HUES6 (cell line): ENCODE results near the gene ACACA.
A peak's percentile ranks its signal among the peaks of the same experiment; 100 is the strongest.
"Not testable (repeated sequence)": the region's sequence is repeated elsewhere in the genome, so short reads cannot be mapped to it uniquely, and the experiment has no call there.

Source experiments
- H3K27ac ChIP-seq: 2 replicates; pipeline ENCODE4 v1.7.0; 2013; ENCODE audit warnings: low read depth, mild to moderate bottlenecking, low read length, inconsistent platforms
- H3K27me3 ChIP-seq: 2 replicates; pipeline ENCODE4 v1.6.1; 2013; ENCODE audit warnings: low read length; ENCODE audit not compliant: control insufficient read depth, insufficient read depth
- H3K36me3 ChIP-seq: 2 replicates; pipeline ENCODE4 v1.6.1; 2013; ENCODE audit warnings: low read length; ENCODE audit not compliant: control insufficient read depth, insufficient read depth
- H3K4me1 ChIP-seq: 2 replicates; pipeline ENCODE4 v1.6.1; 2013; ENCODE audit warnings: low read length; ENCODE audit not compliant: control insufficient read depth, insufficient read depth
- H3K4me3 ChIP-seq: 2 replicates; pipeline ENCODE4 v1.5.1; 2013; ENCODE audit warnings: low read depth, low read length
- H3K9ac ChIP-seq: one replicate; pipeline ENCODE4 v1.6.1; 2013; ENCODE audit warnings: mild to moderate bottlenecking, low read length
- H3K9me3 ChIP-seq: 2 replicates; pipeline ENCODE4 v1.6.1; 2013; ENCODE audit warnings: low read depth, low read length; ENCODE audit not compliant: control insufficient read depth, insufficient read depth

Gene ACACA

GRCh38 chr17:37425268-37425667, 18.6 kb upstream of the ACACA start:
- Histone ChIP-seq H3K4me3 (no peak overlapping the region), H3K9ac (no peak overlapping the region), H3K9me3 (no peaks in the 10 kb centered on the region), H3K27me3 (no peaks in the 10 kb centered on the region), H3K36me3 (peaks cover 55% of the 10 kb centered on the region), H3K4me1 (no peaks in the 10 kb centered on the region), H3K27ac (no peak overlapping the region)

GRCh38 chr17:37422971-37423625, 16.5 kb upstream of the ACACA start:
- Histone ChIP-seq H3K4me1 (no peaks in the 10 kb centered on the region), H3K27me3 (no peaks in the 10 kb centered on the region), H3K9ac (no peak overlapping the region), H3K27ac (no peak overlapping the region), H3K4me3 (no peak overlapping the region), H3K9me3 (no peaks in the 10 kb centered on the region), H3K36me3 (peaks cover 50% of the 10 kb centered on the region)

- Histone ChIP-seq H3K27me3 (no peaks in the 10 kb centered on the region), H3K9ac (no peak overlapping the region), H3K4me3 (no peak overlapping the region), H3K27ac (no peak overlapping the region), H3K36me3 (peaks cover 37% of the 10 kb centered on the region), H3K9me3 (no peaks in the 10 kb centered on the region), H3K4me1 (no peaks in the 10 kb centered on the region)
These were observed 11.2 kb upstream of the ACACA start for GRCh38 chr17:37417852-37418251.

GRCh38 chr17:37413875-37414519, 7.4 kb upstream of the ACACA start:
- Histone ChIP-seq H3K9ac (no peak overlapping the region), H3K9me3 (no peaks in the 10 kb centered on the region), H3K27me3 (no peaks in the 10 kb centered on the region), H3K36me3 (peaks cover 40% of the 10 kb centered on the region), H3K27ac (no peak overlapping the region), H3K4me1 (no peaks in the 10 kb centered on the region), H3K4me3 (no peak overlapping the region)

- Histone ChIP-seq H3K9ac (no peak overlapping the region), H3K27me3 (no peaks in the 10 kb centered on the region), H3K4me1 (peaks cover 4% of the 10 kb centered on the region; the same call in 1 of the 2 replicates), H3K9me3 (no peaks in the 10 kb centered on the region), H3K27ac (no peak overlapping the region), H3K36me3 (peaks cover 35% of the 10 kb centered on the region), H3K4me3 (no peak overlapping the region)
These were observed 3.7 kb upstream of the ACACA start for GRCh38 chr17:37410357-37410756.

- H3K27ac ChIP-seq, H3K4me1 ChIP-seq, H3K9me3 ChIP-seq, H3K4me3 ChIP-seq, H3K9ac ChIP-seq, H3K27me3 ChIP-seq: not testable (repeated sequence)
- peaks cover 14% of the 10 kb centered on the region for H3K36me3 ChIP-seq
These were observed 1.5 kb upstream of the ACACA start for GRCh38 chr17:37408145-37408479.

GRCh38 chr17:37405955-37406634, 541 bp downstream of the ACACA start:
- H3K36me3 ChIP-seq: peaks cover 4% of the 10 kb centered on the region
- peak overlapping the region; percentile 86 for H3K4me3 ChIP-seq
- peaks cover 8% of the 10 kb centered on the region; the same call in 1 of the 2 replicates for H3K4me1 ChIP-seq
- H3K9ac ChIP-seq: peak overlapping the region; percentile 78
- no peaks in the 10 kb centered on the region for H3K9me3 ChIP-seq
- H3K27ac ChIP-seq: peak overlapping the region; percentile 37; the same call in 1 of the 2 replicates
- H3K27me3 ChIP-seq: no peaks in the 10 kb centered on the region

- H3K9ac ChIP-seq, H3K36me3 ChIP-seq, H3K9me3 ChIP-seq, H3K27me3 ChIP-seq, H3K27ac ChIP-seq, H3K4me1 ChIP-seq: not testable (repeated sequence)
- peak overlapping the region; percentile 86 for H3K4me3 ChIP-seq
These were observed 1.1 kb downstream of the ACACA start for GRCh38 chr17:37405522-37405921.

GRCh38 chr17:37400505-37400904, 6.1 kb downstream of the ACACA start:
- Histone ChIP-seq H3K4me1 (peaks cover 5% of the 10 kb centered on the region; the same call in 1 of the 2 replicates), H3K4me3 (no peak overlapping the region), H3K9me3 (no peaks in the 10 kb centered on the region), H3K27ac (no peak overlapping the region), H3K9ac (no peak overlapping the region), H3K36me3 (no peaks in the 10 kb centered on the region), H3K27me3 (no peaks in the 10 kb centered on the region)

- H3K4me1 ChIP-seq: no peaks in the 10 kb centered on the region
- H3K27me3 ChIP-seq: no peaks in the 10 kb centered on the region
- no peak overlapping the region for H3K9ac ChIP-seq
- H3K4me3 ChIP-seq: no peak overlapping the region
- no peaks in the 10 kb centered on the region for H3K36me3 ChIP-seq
- H3K9me3 ChIP-seq: no peaks in the 10 kb centered on the region
- no peak overlapping the region for H3K27ac ChIP-seq
These were observed 7.3 kb downstream of the ACACA start for GRCh38 chr17:37399265-37399803.

GRCh38 chr17:37393352-37393751, 13.3 kb downstream of the ACACA start:
- Histone ChIP-seq H3K9ac (no peak overlapping the region), H3K4me1 (no peaks in the 10 kb centered on the region; the same call in 1 of the 2 replicates), H3K9me3 (no peaks in the 10 kb centered on the region), H3K4me3 (no peak overlapping the region), H3K27ac (no peak overlapping the region), H3K36me3 (no peaks in the 10 kb centered on the region), H3K27me3 (no peaks in the 10 kb centered on the region)
